ENCODE data around the gene OTOP2.

DNA sequence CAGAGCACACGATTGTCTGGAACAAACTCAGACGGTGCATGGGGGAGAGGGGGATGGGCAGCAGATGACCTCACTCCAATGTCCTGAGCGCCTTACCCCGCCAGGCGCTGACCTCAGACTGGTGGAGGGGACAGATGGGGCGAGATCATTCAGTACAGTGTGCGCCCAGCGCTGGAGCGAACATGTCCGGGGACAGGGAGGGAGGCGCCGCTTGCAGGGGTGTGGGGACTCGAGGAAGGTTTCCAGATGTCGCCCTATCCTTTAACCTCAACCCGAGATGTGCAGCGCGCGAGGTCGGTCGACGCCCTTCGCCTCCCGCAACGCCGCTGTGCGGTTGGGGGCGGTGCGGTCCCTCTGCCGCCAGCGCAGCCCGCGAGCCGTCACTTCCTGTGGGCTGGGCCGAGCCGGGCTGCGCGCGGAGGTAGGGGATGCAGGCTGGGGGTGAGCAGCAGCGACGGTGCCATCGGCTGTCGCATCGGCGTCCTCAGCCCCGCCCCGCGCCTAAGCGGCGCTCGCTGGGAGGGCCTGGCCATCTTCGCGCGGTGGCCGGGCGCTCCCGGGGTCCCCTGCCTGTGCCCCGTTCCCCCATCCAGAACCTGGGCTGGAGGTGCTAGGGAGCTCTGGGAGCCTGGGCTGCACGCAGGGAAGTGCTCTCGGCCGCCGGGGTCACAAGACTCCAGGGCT, 58.0 kb downstream of the OTOP2 start:
- TF ChIP-seq NFRKB (IDR thresholded peaks at IDR 0.05): no peak
- TF ChIP-seq ARNT (IDR thresholded peaks at IDR 0.05): no peak
- no peak for TF ChIP-seq FOXA1 (IDR thresholded peaks at IDR 0.05)
